GM23338 (cell line): Measurements from ENCODE around the gene C14orf180. TPM values are rescaled to one million over a fixed set of nuclear protein-coding genes. Genes with fewer than 3 reads are reported as not detected.

Experiments
- ATAC-seq: fragments of 200-7000 bp; cut with Tn5 transposase; 3 replicates; pipeline ENCODE4 v1.9.1; 2020
- DNase-seq: peaks from one replicate; pipeline ENCODE4 v3.0.0-alpha.2; 2015; ENCODE audit warnings: low spot score
- H2AFZ ChIP-seq: fragments of 200-600 bp; sonication (generic); 2 replicates; pipeline ENCODE4 v1.8.0; 2016; ENCODE audit warnings: antibody characterized with exemption, mild to moderate bottlenecking, moderate library complexity
- H3F3A ChIP-seq: fragments of 200-600 bp; sonication (generic); replicated peaks from 2 replicates; pipeline ENCODE4 v1.8.0; 2017; ENCODE audit warnings: antibody characterized with exemption, mixed run types, low read depth
- H3K27ac ChIP-seq: fragments of 200-600 bp; sonication (generic); 2 replicates; pipeline ENCODE4 v1.6.1; 2016; ENCODE audit warnings: low read depth
- H3K27me3 ChIP-seq: fragments of 200-600 bp; sonication (generic); 2 replicates; pipeline ENCODE4 v1.8.0; 2016; ENCODE audit warnings: mild to moderate bottlenecking, mixed run types, moderate library complexity; ENCODE audit not compliant: insufficient read depth
- H3K36me3 ChIP-seq: fragments of 200-600 bp; sonication (generic); 2 replicates; pipeline ENCODE4 v1.8.0; 2016; ENCODE audit warnings: mild to moderate bottlenecking; ENCODE audit not compliant: insufficient read depth
- H3K4me1 ChIP-seq: fragments of 200-600 bp; sonication (generic); 2 replicates; pipeline ENCODE4 v1.8.0; 2016; ENCODE audit warnings: mild to moderate bottlenecking, moderate library complexity; ENCODE audit not compliant: insufficient read depth
- H3K4me2 ChIP-seq: fragments of 200-600 bp; sonication (generic); 2 replicates; pipeline ENCODE4 v1.7.1; 2017; ENCODE audit warnings: mixed run types
- H3K4me3 ChIP-seq: fragments of 200-600 bp; sonication (generic); 2 replicates; pipeline ENCODE4 v1.6.1; 2016; ENCODE audit warnings: mixed run types
- H3K79me2 ChIP-seq: fragments of 200-600 bp; sonication (generic); replicated peaks from 2 replicates; pipeline ENCODE4 v1.8.0; 2017; ENCODE audit warnings: mild to moderate bottlenecking; ENCODE audit not compliant: insufficient read depth
- H3K9me2 ChIP-seq: fragments of 200-600 bp; sonication (generic); 2 replicates; pipeline ENCODE4 v1.8.0; 2017; ENCODE audit not compliant: insufficient read depth
- H4K20me1 ChIP-seq: fragments of 200-600 bp; sonication (generic); replicated peaks from 2 replicates; pipeline ENCODE4 v1.8.0; 2017; ENCODE audit warnings: mild to moderate bottlenecking; ENCODE audit not compliant: insufficient read depth
- H3K27ac Mint-ChIP-seq: 2 replicates; pipeline ENCODE4 v1.8.0; 2020; ENCODE audit warnings: inconsistent platforms, mild to moderate bottlenecking, moderate library complexity, mixed read lengths
- H3K27me3 Mint-ChIP-seq: 3 replicates; pipeline ENCODE4 v1.8.0; 2022; ENCODE audit warnings: low read depth, mild to moderate bottlenecking, moderate library complexity, mixed read lengths, inconsistent platforms; ENCODE audit not compliant: insufficient read depth, poor library complexity
- H3K36me3 Mint-ChIP-seq: 3 replicates; pipeline ENCODE4 v1.8.0; 2021; ENCODE audit warnings: low read depth, mild to moderate bottlenecking, inconsistent platforms, moderate library complexity, mixed read lengths
- H3K4me1 Mint-ChIP-seq: 3 replicates; pipeline ENCODE4 v1.8.0; 2020; ENCODE audit warnings: mild to moderate bottlenecking, inconsistent platforms, mixed read lengths
- H3K4me3 Mint-ChIP-seq: 3 replicates; pipeline ENCODE4 v1.8.0; 2021; ENCODE audit warnings: moderate library complexity, mild to moderate bottlenecking, inconsistent platforms, mixed read lengths
- H3K9me3 Mint-ChIP-seq: 3 replicates; pipeline ENCODE4 v1.8.0; 2020; ENCODE audit warnings: moderate library complexity, mild to moderate bottlenecking, inconsistent platforms, mixed read lengths
- CREB1 ChIP-seq: fragments of 250-450 bp; sonication (Bioruptor Pico); IDR thresholded peaks from 2 replicates; pipeline ENCODE4 v1.5.0; 2020; ENCODE audit warnings: low read depth, mild to moderate bottlenecking, moderate library complexity
- CTCF ChIP-seq, 2 experiments: fragments of 200-600 bp in 1 of 2; sonication (generic) in 1 of 2; conservative IDR thresholded peaks; 2 replicates each; pipeline versions ENCODE4 v1.5.1 to v1.6.1; 2016 to 2017; ENCODE audit warnings: antibody characterized with exemption in 2 of 2, low read depth in 2 of 2, mild to moderate bottlenecking in 2 of 2, moderate library complexity in 1 of 2
- EZH2 ChIP-seq: fragments of 200-600 bp; sonication (generic); IDR thresholded peaks from one replicate; pipeline ENCODE4 v1.8.0; 2017; ENCODE audit warnings: antibody characterized with exemption, mild to moderate bottlenecking, low read depth; ENCODE audit not compliant: unreplicated experiment
- EZH2phosphoT487 ChIP-seq: fragments of 200-600 bp; sonication (generic); IDR thresholded peaks from one replicate; pipeline ENCODE4 v1.8.1; 2018; ENCODE audit warnings: antibody characterized with exemption; ENCODE audit not compliant: unreplicated experiment
- JUNB ChIP-seq: IDR thresholded peaks from one replicate; pipeline ENCODE4 v1.6.1; 2016; ENCODE audit warnings: antibody characterized with exemption; ENCODE audit not compliant: unreplicated experiment
- NANOG ChIP-seq: IDR thresholded peaks from 2 replicates; pipeline ENCODE4 v1.6.1; 2016; ENCODE audit warnings: antibody characterized with exemption, borderline replicate concordance
- POLR2AphosphoS5 ChIP-seq: IDR thresholded peaks from 2 replicates; pipeline ENCODE4 v1.6.1; 2016; ENCODE audit warnings: antibody characterized with exemption, low read depth
- REST ChIP-seq: IDR thresholded peaks from one replicate; pipeline ENCODE4 v1.6.1; 2018; ENCODE audit warnings: antibody characterized with exemption; ENCODE audit not compliant: unreplicated experiment
- STAT1 ChIP-seq: IDR thresholded peaks from one replicate; pipeline ENCODE4 v1.6.1; 2016; ENCODE audit warnings: antibody characterized with exemption; ENCODE audit not compliant: unreplicated experiment
- ZNF114 ChIP-seq: fragments of 250-450 bp; sonication (Bioruptor Pico); IDR thresholded peaks from 2 replicates; pipeline ENCODE4 v1.5.0; 2020; ENCODE audit warnings: mild to moderate bottlenecking, moderate library complexity
- ZNF331 ChIP-seq: fragments of 250-450 bp; sonication (Bioruptor Pico); IDR thresholded peaks from 2 replicates; pipeline ENCODE4 v1.5.0; 2020; ENCODE audit warnings: low read depth, mild to moderate bottlenecking, moderate library complexity
- long read RNA-seq: library from polyadenylated mRNA; unstranded; transcript quantifications from one replicate; pipeline ENCODE4 v2.0.0, GENCODE V29; 2020; ENCODE audit not compliant: unreplicated experiment
- polyA plus RNA-seq: library from polyadenylated mRNA; unstranded; fragments of >200 nt; fragmentation: Nextera tagmentation; extraction: Ambion mirVana; gene quantifications from 2 replicates; pipeline ENCODE4 v1.2.1, GENCODE V29; 2016
- total RNA-seq: library from RNA; depleted of rRNA; stranded (reverse); fragments of >200 nt; shearing (Covaris generic); gene quantifications from 2 replicates; pipeline ENCODE4 v1.2.3, GENCODE V29; 2014; rRNA removed
- TF ChIP-seq, protein P1 (sequence below): fragments of 250-450 bp; sonication (Bioruptor Pico); IDR thresholded peaks from 2 replicates; pipeline ENCODE4 v1.5.0; 2020; ENCODE audit warnings: mild to moderate bottlenecking, moderate library complexity
- TF ChIP-seq, protein P2 (sequence below): IDR thresholded peaks from 2 replicates; pipeline ENCODE4 v1.6.1; 2016; ENCODE audit warnings: antibody characterized with exemption

C14orf180 gene
- total RNA-seq (not detected in 2 replicates), polyA plus RNA-seq (not detected in 2 replicates)
- long read RNA-seq: 0 reads

GRCh38 chr14:104579507-104579906 is at the start of gene C14orf180:
TSS of gene C14orf180 (plus strand) at chr14:104579764. CDS start at chr14:104586431, 6,667 bp downstream.
- Mint-ChIP-seq H3K9me3 (no peaks in the 10 kb centered on the region), H3K4me3 (no peak within 1 kb of the TSS), H3K27ac (no peak within 1 kb of the TSS), H3K36me3 (no peaks in the 10 kb centered on the region), H3K4me1 (peaks cover 2% of the 10 kb centered on the region; the same call in 2 of the 3 replicates), H3K27me3 (peaks cover 3% of the 10 kb centered on the region)
- H4K20me1 ChIP-seq: no peaks in the 10 kb centered on the region
- no peaks in the 10 kb centered on the region for H3K36me3 ChIP-seq
- H3F3A ChIP-seq: no peaks in the 10 kb centered on the region
- no peaks in the 10 kb centered on the region for H3K27me3 ChIP-seq
- no peaks in the 10 kb centered on the region for H3K4me1 ChIP-seq
- no peak for TF ChIP-seq POLR2AphosphoS5
- no peak for TF ChIP-seq REST
- no peak for TF ChIP-seq ZNF114
- no peak for TF ChIP-seq ZNF331
- TF ChIP-seq, protein P1, sequence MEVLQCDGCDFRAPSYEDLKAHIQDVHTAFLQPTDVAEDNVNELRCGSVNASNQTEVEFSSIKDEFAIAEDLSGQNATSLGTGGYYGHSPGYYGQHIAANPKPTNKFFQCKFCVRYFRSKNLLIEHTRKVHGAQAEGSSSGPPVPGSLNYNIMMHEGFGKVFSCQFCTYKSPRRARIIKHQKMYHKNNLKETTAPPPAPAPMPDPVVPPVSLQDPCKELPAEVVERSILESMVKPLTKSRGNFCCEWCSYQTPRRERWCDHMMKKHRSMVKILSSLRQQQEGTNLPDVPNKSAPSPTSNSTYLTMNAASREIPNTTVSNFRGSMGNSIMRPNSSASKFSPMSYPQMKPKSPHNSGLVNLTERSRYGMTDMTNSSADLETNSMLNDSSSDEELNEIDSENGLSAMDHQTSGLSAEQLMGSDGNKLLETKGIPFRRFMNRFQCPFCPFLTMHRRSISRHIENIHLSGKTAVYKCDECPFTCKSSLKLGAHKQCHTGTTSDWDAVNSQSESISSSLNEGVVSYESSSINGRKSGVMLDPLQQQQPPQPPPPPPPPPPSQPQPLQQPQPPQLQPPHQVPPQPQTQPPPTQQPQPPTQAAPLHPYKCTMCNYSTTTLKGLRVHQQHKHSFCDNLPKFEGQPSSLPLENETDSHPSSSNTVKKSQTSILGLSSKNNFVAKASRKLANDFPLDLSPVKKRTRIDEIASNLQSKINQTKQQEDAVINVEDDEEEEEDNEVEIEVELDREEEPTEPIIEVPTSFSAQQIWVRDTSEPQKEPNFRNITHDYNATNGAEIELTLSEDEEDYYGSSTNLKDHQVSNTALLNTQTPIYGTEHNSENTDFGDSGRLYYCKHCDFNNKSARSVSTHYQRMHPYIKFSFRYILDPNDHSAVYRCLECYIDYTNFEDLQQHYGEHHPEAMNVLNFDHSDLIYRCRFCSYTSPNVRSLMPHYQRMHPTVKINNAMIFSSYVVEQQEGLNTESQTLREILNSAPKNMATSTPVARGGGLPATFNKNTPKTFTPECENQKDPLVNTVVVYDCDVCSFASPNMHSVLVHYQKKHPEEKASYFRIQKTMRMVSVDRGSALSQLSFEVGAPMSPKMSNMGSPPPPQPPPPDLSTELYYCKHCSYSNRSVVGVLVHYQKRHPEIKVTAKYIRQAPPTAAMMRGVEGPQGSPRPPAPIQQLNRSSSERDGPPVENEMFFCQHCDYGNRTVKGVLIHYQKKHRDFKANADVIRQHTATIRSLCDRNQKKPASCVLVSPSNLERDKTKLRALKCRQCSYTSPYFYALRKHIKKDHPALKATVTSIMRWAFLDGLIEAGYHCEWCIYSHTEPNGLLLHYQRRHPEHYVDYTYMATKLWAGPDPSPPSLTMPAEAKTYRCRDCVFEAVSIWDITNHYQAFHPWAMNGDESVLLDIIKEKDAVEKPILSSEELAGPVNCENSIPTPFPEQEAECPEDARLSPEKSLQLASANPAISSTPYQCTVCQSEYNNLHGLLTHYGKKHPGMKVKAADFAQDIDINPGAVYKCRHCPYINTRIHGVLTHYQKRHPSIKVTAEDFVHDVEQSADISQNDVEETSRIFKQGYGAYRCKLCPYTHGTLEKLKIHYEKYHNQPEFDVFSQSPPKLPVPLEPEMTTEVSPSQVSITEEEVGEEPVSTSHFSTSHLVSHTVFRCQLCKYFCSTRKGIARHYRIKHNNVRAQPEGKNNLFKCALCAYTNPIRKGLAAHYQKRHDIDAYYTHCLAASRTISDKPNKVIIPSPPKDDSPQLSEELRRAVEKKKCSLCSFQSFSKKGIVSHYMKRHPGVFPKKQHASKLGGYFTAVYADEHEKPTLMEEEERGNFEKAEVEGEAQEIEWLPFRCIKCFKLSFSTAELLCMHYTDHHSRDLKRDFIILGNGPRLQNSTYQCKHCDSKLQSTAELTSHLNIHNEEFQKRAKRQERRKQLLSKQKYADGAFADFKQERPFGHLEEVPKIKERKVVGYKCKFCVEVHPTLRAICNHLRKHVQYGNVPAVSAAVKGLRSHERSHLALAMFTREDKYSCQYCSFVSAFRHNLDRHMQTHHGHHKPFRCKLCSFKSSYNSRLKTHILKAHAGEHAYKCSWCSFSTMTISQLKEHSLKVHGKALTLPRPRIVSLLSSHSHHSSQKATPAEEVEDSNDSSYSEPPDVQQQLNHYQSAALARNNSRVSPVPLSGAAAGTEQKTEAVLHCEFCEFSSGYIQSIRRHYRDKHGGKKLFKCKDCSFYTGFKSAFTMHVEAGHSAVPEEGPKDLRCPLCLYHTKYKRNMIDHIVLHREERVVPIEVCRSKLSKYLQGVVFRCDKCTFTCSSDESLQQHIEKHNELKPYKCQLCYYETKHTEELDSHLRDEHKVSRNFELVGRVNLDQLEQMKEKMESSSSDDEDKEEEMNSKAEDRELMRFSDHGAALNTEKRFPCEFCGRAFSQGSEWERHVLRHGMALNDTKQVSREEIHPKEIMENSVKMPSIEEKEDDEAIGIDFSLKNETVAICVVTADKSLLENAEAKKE: no peak
- no peak for TF ChIP-seq CTCF (conservative IDR thresholded peaks at IDR 0.05; ENCODE audit: low read depth in 2 of 2)
- no peak for TF ChIP-seq EZH2phosphoT487
- TF ChIP-seq CREB1 (CRISPR knock-in tag): no peak
- TF ChIP-seq, protein P2, sequence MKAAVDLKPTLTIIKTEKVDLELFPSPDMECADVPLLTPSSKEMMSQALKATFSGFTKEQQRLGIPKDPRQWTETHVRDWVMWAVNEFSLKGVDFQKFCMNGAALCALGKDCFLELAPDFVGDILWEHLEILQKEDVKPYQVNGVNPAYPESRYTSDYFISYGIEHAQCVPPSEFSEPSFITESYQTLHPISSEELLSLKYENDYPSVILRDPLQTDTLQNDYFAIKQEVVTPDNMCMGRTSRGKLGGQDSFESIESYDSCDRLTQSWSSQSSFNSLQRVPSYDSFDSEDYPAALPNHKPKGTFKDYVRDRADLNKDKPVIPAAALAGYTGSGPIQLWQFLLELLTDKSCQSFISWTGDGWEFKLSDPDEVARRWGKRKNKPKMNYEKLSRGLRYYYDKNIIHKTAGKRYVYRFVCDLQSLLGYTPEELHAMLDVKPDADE: no peak
- TF ChIP-seq STAT1: no peak
- TF ChIP-seq NANOG: no peak
- no peak for TF ChIP-seq EZH2
- TF ChIP-seq JUNB: no peak
- no peaks in the 10 kb centered on the region for H3K9me2 ChIP-seq
- H3K79me2 ChIP-seq: no peaks in the 10 kb centered on the region
- H3K4me3 ChIP-seq: no peak within 1 kb of the TSS
- DNase-seq: no peak
- no peak within 1 kb of the TSS for H2AFZ ChIP-seq
- no peak within 1 kb of the TSS for H3K27ac ChIP-seq
- no peak for ATAC-seq
- no peak within 1 kb of the TSS for H3K4me2 ChIP-seq
